NCI-H146 treated with DMSO at 0.1 percent for 48 hours (cell line): ENCODE results near the gene MAGEA8.
"Not testable (repeated sequence)": the region's sequence is repeated elsewhere in the genome, so short reads cannot be mapped to it uniquely, and the experiment has no call there.

Experiments used
- DNase-seq: peaks from one replicate; lab custom pipeline; 2025; ENCODE audit not compliant: unreplicated experiment; lab: John Stamatoyannopoulos, UW

Gene MAGEA8

GRCh38 chrX:149881081-149881711, at the start of gene MAGEA8:
Gene MAGEA8, plus strand, starts transcription at chrX:149881183. Its CDS starts 3,090 bp downstream, at chrX:149884273.
- peak; percentile 38 for DNase-seq

GRCh38 chrX:149831473-149831872, 49.5 kb upstream of the MAGEA8 start:
- DNase-seq, result no peak

GRCh38 chrX:149836728-149837127, 44.3 kb upstream of the MAGEA8 start:
- DNase-seq, result not testable (repeated sequence)

DNA sequence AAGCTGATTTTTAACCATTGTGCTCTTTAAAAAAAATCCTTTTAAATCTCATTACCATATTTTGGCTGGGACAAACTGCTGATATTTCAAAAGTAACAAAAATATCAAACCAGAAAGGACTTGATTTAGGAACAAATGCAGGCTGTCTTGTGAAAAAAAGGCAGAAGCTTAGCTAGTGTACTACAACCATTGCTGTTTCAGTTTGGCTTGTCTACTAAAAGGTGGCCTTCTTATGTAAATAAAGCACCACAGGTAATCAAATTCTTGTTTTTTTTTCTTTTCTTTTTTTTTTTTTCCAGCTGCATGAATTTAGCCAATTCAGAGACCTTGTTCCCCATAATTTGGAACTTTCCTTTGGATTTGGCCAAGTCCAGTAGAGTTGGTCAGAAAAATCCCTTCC, 43.8 kb upstream of the MAGEA8 start:
- DNase-seq, result no peak

- DNase-seq, result no peak
Measured at GRCh38 chrX:149837639-149838038, 43.3 kb upstream of the MAGEA8 start.

DNA sequence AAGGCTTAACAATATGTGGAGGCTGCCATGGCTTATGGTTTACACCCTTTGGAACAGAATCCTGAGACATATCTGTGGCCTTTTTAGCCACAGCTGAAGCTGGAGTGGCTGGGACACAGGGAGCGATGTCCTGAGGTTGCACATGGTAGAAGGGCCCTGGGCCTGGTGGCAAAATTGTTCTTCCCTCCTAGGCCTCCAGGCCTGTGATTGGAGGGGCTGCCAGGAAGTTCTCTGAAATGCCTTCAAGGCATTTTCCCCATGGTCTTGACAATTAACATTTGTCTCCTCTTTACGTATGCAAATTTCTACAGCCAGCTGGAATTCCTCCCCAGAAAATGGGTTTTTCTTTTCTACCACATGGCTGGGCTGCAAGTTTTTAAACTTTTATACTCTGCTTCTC, 39.1 kb upstream of the MAGEA8 start:
- DNase-seq, result no peak

DNA sequence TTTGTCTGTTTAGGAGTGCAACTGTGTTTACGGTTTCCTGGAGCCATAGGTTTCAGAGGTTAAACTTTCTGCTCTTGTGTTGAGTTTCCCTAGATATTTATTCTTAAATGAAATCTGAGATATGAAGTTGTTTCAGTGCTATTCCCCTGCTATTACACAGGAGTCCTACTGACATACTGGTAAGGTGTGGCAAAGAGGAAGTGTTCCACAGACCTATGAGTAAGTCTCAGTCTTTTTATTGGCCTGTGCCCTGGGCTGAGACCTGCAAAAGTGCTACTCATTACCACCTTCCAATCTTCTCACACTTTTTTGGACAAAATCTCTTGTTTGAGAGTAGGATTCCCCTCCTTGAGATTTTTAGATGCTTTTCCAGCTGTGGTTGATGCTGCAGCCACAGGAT, 35.6 kb upstream of the MAGEA8 start:
- DNase-seq, result no peak

DNA sequence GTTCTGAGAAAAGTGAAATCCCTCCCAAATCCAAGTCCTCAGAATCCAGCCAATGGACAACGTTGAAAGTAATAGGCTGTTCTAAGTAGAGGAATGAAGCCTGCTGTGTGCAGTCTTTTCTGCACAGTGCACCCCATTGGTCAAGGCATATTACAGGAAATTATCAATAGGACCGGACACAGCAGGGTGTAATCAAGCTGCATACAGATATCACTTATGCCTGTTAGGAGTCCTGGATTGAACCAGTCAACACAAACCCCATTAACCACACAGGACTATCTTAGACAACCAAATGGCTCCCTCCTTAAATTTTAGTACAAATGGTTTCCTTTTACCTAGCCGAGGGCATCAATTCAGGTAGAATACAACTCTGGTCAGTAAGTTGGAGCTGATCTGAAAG, 34.2 kb upstream of the MAGEA8 start:
- no peak for DNase-seq

- DNase-seq, result no peak
Measured at GRCh38 chrX:149848855-149849254, 32.1 kb upstream of the MAGEA8 start.

- DNase-seq, result no peak
Measured at GRCh38 chrX:149849787-149850186, 31.2 kb upstream of the MAGEA8 start.

DNA sequence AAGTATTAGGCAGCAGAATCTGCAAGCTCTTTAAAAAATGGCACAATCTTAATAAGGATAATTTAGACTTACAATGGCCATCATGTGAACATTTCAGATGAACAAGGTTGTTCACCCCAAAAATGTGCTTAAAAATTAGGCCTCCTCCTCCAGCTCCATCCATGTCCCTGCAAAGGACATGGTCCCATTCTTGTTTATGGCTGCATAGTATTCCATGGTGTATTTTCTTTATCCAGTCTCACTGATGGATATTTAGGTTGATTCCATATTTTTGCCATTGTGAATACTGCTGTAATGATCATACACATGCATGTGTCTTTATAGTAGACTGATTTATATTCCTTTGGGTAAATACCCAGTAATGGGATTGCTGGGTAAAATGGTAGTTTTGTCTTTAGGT, 29.1 kb upstream of the MAGEA8 start:
- no peak for DNase-seq

- no peak for DNase-seq
Measured at GRCh38 chrX:149853925-149854324, 27.1 kb upstream of the MAGEA8 start.

- no peak for DNase-seq
Measured at GRCh38 chrX:149858592-149858991, 22.4 kb upstream of the MAGEA8 start.

DNA sequence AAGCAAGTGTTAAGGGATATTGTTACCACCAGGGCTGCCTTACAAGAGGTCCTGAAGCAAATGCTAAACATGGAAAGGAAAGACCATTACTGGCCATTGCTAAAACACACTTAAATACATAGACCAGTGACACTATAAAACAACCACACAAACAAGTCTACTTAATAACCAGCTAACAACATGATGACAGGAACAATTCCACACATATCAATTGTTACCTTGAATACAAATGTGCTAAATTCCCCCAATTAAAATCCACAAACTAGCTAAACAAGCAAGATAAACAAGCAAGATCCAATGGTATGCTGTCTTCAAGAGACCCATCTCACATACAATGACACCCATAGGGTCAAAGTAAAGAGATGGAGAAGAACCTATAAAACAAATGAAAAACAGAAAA, 20.5 kb upstream of the MAGEA8 start:
- no peak for DNase-seq

GRCh38 chrX:149865390-149865789, 15.6 kb upstream of the MAGEA8 start:
- DNase-seq, result no peak

DNA sequence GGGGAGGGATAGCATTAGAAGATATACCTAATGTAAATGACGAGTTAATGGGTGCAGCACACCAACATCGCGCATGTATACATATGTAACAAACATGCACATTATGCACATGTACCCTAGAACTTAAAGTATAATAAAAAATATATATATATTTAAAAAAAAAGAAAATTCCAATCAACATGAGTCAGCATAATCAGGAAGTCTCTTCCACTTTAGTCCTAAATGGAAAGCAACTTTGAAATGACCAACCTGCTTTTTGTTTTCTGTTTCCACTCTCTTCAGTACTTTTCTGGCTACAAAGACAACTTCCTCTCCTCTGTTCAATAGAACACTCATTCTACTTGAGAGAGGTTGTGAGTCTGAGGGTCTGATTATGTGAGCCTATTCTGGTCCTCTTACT, 13.5 kb upstream of the MAGEA8 start:
- no peak for DNase-seq

- DNase-seq, result no peak
Measured at GRCh38 chrX:149870840-149871239, 10.1 kb upstream of the MAGEA8 start.

DNA sequence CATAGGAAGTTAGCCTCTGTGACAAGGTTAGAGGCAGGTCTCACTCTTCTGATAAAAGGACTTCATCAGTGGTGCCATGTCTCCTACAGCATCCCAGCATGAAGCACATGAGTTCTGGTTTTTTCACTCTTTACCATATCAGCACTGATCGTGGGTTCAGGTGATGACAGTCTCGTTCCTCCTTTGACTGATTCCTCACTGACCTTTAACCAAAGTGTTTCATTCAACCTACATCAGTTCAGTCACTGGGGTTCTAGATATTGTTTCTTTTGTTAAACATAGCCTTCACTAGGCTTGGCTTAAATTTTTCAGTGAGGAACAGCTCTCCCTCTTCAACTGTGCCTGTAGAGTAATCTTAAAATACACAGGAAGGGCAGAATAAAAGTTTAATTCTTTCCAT, 9.6 kb upstream of the MAGEA8 start:
- no peak for DNase-seq

DNA sequence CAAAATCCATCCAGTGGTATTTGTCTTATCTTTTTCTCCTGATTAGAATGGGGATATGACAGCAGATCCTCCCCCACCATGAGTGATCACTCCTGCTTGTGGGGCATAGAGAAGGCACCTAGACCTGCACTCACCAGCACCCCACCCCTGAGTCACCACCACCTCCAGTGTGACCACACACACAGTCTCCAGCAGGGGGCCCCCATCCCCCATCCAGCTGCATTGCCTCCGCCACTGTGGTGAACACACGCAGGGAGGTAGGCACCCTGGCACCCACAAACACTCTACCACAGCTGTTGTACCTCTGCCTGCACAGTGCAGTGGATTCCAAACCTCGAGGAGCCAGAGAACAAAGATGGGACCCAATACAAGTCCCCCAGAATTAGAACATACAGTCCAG, 9.0 kb upstream of the MAGEA8 start:
- DNase-seq, result no peak

- no peak for DNase-seq
Measured at GRCh38 chrX:149877157-149877556, 3.8 kb upstream of the MAGEA8 start.

GRCh38 chrX:149877636-149878035, 3.3 kb upstream of the MAGEA8 start:
- no peak for DNase-seq

DNA sequence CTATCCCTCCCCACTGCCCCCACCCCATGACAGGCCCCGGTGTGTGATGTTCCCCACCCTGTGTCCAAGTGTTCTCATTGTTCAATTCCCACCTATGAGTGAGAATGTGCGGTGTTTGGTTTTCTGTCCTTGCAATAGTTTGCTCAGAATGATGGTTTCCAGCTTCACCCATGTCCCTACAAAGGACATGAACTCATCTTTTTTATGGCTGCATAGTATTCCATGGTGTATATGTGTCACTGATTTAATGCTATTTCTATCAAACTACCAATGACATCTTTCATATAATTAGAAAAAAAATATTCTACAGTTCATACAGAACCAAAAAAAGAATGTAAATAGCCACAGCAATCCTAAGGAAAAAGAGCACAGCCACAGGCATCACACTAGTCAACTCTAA, 9.8 kb downstream of the MAGEA8 start:
- not testable (repeated sequence) for DNase-seq

GRCh38 chrX:149898554-149898953, 17.6 kb downstream of the MAGEA8 start:
- DNase-seq, result no peak
